ENCODE measurements around the gene CAGE1.

Gene CAGE1
- 0 to 2.6 (median 0.10) reads per million in 17 experiments for total RNA-seq

DNA sequence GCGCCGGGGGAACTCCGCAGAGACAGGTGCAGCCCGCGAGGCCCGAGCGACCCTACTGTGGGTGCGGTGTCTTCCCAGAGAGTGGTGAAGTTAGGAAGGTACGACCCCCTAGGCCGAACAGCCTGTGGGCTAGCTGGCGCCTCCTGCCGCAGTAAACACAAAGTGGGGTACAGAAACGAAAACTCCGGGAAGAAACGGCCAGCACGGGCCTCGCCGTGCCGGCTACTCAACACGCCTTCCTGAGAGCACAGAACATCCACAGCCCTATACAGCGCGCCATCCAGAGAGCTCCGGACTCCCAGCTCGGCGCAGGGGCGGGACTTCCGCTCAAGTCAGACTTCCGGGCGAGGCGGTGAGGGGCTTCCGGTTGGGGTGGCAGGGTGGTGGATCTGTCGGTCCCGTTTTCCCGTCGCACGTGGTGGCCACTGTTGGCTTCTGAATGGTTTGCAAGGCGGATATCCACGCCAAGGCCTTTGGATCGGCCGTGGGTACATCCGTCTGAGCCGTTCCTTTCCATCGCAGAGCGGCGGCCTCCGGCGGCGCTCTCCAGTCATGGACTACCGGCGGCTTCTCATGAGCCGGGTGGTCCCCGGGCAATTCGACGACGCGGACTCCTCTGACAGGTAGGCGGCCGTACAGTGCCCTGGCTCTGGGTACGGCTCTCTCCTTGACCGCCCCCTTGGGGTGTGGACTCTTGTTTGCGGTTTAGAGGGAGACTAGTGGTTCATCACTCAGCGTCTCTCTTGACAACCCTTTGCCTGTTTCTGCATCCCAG is at the start of gene CAGE1, which contains the start of gene RIOK1:
Gene CAGE1 (minus strand): TSS at position 292 of the 775 bp plus-strand sequence. CDS start 2,569 bp downstream, outside the sequence.
Gene RIOK1 (plus strand): TSS at position 358 of the 775 bp plus-strand sequence. CDS start 195 bp downstream, at position 553.
- peak; percentile 97 to 98 (median 97) for DNase-seq

DNA sequence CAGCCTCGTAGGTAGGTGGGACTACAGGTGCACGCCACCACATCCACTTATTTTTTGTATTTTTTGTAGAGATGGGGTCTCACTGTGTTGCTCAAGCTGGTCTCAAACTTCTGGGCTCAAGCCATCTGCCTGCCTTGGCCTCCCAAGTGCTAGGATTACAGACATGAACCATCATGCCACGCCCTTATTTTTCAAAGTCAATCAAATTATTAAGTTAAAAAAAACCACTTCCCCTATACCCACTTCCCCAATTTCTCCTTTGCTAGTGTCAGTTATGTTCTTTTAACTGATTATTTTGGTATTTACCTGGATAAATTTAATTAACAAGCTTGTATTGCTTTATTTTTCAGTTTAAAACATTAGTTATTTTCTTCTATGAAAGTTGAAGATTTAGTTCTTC is 49.7 kb upstream of the CAGE1 start:
- DNase-seq, result peak; percentile 37 to 78 (median 66)

DNA sequence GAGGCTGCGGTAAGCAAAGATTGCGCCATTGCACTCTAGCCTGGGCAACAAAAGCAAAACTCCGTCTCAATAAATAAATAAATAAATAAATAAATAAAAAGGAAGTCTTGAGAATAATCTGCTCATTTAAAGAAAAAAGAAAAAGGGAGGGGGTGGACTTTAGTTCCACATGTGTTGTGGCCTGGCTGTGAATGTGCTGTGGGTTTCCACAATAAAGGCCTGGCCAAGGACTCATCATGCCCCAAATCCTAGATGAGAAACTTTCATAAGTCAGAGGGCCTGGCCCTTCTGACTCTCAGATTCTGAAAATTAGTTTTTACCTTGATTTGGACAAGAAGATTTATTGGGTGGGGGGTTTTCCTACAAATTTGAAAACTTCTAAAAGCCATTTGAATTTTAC is 48.5 kb upstream of the CAGE1 start:
- peak; percentile 44 to 72 (median 68) for DNase-seq

DNA sequence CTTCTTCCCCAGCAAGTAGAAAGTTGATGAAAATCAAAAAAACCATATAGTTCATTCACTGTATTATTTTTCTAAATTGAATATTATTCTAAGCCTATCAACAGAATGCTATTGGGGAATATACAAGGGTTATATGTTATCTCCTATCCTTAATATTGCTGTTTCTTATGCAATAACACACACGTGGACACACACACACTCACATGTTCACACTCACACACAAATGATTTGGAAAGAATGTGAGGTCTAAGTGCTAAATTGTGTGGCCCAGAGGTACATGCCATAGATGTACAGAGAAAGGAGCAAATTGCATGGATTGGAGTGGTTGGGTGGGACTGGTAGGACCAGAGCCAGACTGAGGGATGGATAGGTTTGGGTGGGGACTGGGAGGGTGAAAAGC is 45.1 kb upstream of the CAGE1 start:
- no peak for DNase-seq

DNA sequence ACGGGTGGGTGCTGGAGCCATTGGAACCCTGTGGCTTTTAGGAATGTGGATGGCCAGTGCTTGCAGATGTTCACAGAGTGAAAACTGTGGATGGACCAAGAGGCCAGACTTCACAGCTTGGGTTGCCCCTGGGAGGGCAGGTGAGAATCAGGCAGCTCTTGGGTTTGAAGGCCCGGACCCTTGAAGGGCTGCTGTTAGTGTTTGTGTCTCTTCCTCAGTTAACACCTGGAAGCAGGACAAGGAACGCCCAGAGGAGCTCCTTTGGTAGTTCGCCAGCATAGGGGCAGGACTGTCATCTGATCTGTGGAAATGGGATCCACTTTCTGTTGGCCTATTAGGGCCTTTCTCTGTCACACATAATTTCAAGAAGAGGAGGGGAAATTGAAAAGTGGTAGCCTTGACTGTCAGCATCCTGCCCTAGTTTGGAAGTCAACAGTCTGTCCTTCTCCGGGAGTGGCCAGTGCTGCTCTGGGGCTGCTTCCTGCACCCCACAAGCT is 43.6 kb upstream of the CAGE1 start:
- no peak for DNase-seq

DNA sequence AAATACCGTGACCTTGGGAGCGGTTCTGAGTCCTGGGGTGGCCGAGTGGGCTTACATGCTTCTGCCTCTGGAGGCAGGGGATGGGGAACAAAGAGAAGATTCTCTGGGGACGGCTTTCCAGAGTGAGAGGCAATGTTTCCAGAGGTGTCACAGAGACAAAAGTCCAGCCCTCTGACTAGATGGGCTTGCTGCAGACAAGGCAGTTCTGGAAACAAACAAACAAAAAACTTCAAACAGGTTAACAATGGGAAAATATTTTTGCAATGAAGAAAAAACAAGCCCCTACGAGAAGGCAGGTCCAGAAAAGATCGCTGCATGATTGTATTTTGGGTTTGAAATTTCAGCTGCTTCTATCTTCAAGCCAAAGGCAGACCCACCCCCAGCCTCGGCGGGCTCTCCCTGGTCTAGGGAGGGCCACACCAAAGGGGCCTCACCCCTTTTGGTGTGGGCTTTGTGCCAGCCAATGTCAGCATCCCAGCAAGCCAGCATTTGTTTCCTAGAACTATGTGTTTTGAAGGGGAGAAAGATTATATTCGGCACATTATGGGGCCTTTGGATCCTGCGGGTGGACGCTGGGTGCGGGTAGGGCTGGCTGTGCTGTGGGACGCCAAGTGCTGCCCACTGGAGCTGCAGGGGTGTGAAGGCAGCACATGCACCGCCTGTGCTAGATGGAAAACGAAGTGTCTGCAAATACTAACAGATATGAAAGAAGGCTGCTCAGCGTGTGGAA is 43.0 kb upstream of the CAGE1 start:
- no peak for DNase-seq

- DNase-seq, result no peak
Measured at GRCh38 chr6:7431674-7432390, 42.3 kb upstream of the CAGE1 start.

- peak; percentile 53 to 74 (median 65) for DNase-seq
Measured at GRCh38 chr6:7431313-7431673, 41.8 kb upstream of the CAGE1 start.

DNA sequence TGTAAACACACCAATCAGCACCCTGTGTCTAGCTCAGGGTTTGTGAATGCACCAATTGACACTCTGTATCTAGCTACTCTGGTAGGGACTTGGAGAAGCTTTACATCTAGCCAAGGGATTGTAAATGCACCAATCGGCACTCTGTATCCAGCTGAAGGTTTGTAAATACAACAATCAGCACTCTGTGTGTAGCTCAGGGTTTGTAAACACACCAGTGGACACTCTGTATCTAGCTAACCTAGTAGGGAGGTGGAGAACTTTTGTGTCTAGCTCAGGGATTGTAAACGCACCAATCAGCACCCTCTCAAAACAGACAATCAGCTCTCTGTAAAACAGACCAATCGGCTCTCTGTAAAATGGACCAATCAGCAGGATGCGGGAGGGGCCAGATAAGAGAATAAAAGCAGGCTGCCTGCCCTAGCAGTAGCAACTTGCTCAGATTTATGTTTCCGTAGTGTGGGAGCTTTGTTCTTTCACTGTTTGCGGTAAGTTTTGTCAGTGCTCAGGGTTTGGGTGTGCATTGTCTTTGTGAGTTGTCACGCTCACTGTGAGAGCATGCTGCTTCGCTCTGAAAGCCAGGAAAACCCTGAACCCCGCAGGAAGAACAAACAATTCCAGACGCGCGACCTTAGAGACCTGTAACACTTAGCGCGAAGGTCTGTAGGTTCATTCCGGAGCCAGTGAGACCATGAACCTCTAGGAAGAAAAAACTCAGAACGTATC is 37.1 kb upstream of the CAGE1 start:
- DNase-seq, result no peak

DNA sequence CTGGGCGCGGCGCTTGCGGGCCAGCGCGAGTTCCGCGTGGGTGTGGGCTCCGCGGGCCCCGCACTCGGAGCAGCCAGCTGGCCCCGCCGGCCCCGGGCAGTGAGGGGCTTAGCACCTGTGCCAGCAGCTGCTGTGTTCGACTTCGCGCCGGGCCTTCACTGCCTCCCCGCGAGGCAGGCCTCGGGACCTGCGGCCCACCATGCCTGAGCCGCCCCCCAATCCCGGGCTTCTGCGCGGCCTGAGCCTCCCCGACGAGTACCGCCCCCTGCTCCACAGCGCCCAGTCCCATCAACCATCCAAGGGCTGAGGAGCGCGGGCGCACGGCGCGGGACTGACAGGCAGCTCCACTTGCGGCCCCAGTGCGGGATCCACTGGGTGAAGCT is 36.3 kb upstream of the CAGE1 start:
- DNase-seq, result no peak

- DNase-seq, result peak; percentile 40 to 75 (median 62)
Measured at GRCh38 chr6:7424967-7425807, 35.6 kb upstream of the CAGE1 start.

DNA sequence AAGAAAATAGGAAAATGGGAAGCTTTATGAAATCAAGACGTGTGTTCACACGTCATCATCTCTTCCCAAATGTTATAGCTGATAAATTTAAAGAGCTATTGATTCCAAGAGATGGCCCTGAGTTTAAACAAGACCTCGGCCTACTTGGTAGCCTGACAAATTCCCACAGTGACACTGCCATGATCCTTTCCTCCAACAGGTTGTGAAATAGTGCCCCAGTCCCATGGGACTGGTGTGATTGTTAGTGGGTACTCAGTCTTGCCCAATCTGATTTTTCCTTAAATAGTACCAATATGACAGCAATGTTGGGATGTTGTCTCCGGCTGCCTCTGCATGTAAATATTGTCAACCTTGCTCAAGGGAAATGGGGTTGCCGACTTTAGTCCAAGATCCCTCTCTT is 34.5 kb upstream of the CAGE1 start:
- no peak for DNase-seq

- DNase-seq, result no peak
Measured at GRCh38 chr6:7421066-7421465, 31.5 kb upstream of the CAGE1 start.

- no peak for DNase-seq
Measured at GRCh38 chr6:7419065-7419464, 29.5 kb upstream of the CAGE1 start.

DNA sequence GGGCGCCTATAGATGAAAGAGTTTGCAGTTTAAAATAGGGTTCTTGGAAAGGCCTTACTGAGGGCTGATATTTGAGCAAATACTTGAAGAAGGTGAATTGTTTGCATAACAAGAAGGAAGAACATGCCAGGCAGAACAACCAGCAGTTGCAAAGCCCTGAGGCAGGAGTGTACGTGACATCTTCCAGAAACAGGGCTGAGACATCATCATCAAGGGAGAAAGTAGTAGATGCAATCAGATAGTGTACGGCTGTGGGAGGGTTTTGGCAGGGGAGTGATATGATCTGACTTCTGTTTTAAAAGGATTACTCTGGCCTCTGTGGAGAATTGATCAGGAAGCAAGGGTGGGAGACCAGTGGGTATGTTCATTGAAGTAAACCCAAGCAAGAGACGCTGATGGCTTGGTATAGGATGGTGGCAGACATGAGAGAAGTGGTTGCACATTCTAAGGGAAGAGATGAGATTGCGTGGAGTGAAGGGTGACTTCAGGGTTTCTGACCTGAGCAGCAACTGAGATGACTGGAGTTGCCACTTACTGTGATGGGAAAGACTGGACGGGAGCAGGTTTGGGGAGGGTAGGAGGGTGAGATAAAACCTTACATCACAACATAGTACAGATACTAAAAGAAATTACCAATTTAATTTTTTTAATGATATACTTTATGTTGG is 28.8 kb upstream of the CAGE1 start:
- no peak for DNase-seq

DNA sequence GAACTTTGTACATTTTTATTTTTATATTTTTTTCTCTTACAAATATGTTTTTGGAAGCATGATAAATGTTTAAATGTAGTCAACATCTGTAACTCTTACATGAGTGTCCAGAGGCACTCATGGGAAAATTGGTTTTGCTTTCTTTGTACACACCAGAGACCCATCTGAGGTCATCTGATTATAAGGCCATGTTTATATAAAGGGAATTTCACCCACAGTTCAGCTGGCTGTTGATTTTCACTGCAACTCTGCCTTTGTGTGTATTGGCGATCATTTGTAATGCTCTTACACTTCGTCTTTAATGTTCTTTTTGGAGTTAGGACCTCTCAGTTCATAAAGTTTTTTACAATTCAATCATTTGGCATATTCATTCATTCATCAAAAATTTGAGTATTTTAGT is 28.1 kb upstream of the CAGE1 start:
- no peak for DNase-seq

GRCh38 chr6:7414811-7415210 is 25.3 kb upstream of the CAGE1 start:
- no peak for DNase-seq

- no peak for DNase-seq
Measured at GRCh38 chr6:7413151-7413823, 23.7 kb upstream of the CAGE1 start.

- DNase-seq, result no peak
Measured at GRCh38 chr6:7411328-7411727, 21.8 kb upstream of the CAGE1 start.

DNA sequence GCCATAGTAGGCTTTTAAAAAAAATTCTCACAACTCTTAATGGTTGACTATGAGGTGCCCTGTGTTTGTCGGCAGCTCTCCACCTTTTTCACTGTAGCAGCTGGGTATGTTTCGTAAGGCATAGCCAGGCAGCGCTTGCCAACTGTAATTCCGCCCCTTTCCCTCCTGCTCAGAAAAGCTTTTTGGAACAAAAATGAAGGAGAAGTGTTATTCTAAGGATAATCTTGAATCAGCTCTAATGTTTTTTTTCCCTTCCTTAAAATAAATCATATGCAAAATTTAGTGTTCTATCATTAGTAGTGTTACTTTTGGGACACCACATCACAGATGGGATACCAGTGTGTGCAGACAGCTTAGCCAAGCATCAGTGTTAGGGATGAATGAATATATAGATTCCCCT is 21.3 kb upstream of the CAGE1 start:
- no peak for DNase-seq

Data from suppressor macrophage (primary cell).